HepG2 (cell line): ENCODE data around the gene JPH4. TPM values are rescaled to one million over a fixed set of nuclear protein-coding genes. Genes with fewer than 3 reads are reported as not detected.

ENCODE experiments used
- AHR ChIP-seq: IDR thresholded peaks from 2 replicates; pipeline ENCODE4 v1.6.1; 2018; ENCODE audit warnings: missing genetic modification reagents, missing compliant biosample characterization
- ARID5B ChIP-seq: IDR thresholded peaks from 2 replicates; pipeline ENCODE4 v1.4.0; 2020; ENCODE audit warnings: mild to moderate bottlenecking, missing genetic modification reagents
- ELK4 ChIP-seq: sonication (generic); formaldehyde crosslinking; IDR thresholded peaks from 2 replicates; pipeline ENCODE4 v1.9.0; 2021; ENCODE audit warnings: missing genetic modification reagents, borderline replicate concordance
- HNF1B ChIP-seq: sonication (generic); formaldehyde crosslinking; IDR thresholded peaks from 2 replicates; pipeline ENCODE4 v1.5.1; 2020; ENCODE audit warnings: mild to moderate bottlenecking, moderate library complexity, missing genetic modification reagents
- JDP2 ChIP-seq: sonication (generic); formaldehyde crosslinking; IDR thresholded peaks from 2 replicates; pipeline ENCODE4 v1.8.1; 2022; ENCODE audit warnings: missing genetic modification reagents, borderline replicate concordance
- MTERF4 ChIP-seq: sonication (generic); formaldehyde crosslinking; IDR thresholded peaks from 2 replicates; pipeline ENCODE4 v1.8.0; 2023; ENCODE audit warnings: mild to moderate bottlenecking, missing genetic modification reagents
- NFATC3 ChIP-seq: sonication (generic); formaldehyde crosslinking; IDR thresholded peaks from 2 replicates; pipeline ENCODE4 v1.5.1; 2020; ENCODE audit warnings: mild to moderate bottlenecking, missing genetic modification reagents
- NR2F1 ChIP-seq, 2 experiments: fragments of 450-650 bp in 1 of 2; formaldehyde crosslinking in 1 of 2; IDR thresholded peaks; 2 replicates each; pipeline versions ENCODE4 v1.5.0 to v1.6.1; 2016 to 2020; ENCODE audit warnings: mild to moderate bottlenecking in 1 of 2, missing compliant biosample characterization in 1 of 2, missing genetic modification reagents in 1 of 2, moderate library complexity in 1 of 2
- PHF8 ChIP-seq: sonication (generic); formaldehyde crosslinking; IDR thresholded peaks from 2 replicates; pipeline ENCODE4 v1.5.0; 2020; ENCODE audit warnings: missing genetic modification reagents
- PLSCR1 ChIP-seq: sonication (generic); formaldehyde crosslinking; IDR thresholded peaks from 2 replicates; pipeline ENCODE4 v1.5.0; 2020; ENCODE audit warnings: missing genetic modification reagents, mild to moderate bottlenecking, borderline replicate concordance
- SYNCRIP ChIP-seq: fragments of 200-400 bp; formaldehyde crosslinking; IDR thresholded peaks from 2 replicates; pipeline ENCODE4 v1.6.1; 2018; ENCODE audit warnings: mild to moderate bottlenecking, low read depth, low read length; ENCODE audit not compliant: insufficient read depth
- TRIM24 ChIP-seq: sonication (generic); formaldehyde crosslinking; IDR thresholded peaks from 2 replicates; pipeline ENCODE4 v1.8.0; 2022; ENCODE audit warnings: mild to moderate bottlenecking, missing genetic modification reagents
- ZNF260 ChIP-seq: sonication (generic); formaldehyde crosslinking; IDR thresholded peaks from 2 replicates; pipeline ENCODE4 v1.4.0; 2020; ENCODE audit warnings: missing genetic modification reagents, low read depth, mild to moderate bottlenecking, borderline replicate concordance
- ZNF33B ChIP-seq: sonication (generic); formaldehyde crosslinking; IDR thresholded peaks from 2 replicates; pipeline ENCODE4 v1.5.1; 2020; ENCODE audit warnings: mild to moderate bottlenecking, missing genetic modification reagents
- ZNF441 ChIP-seq: sonication (generic); formaldehyde crosslinking; IDR thresholded peaks from 2 replicates; pipeline ENCODE4 v1.7.0; 2021; ENCODE audit warnings: missing genetic modification reagents, borderline replicate concordance
- ZNF790 ChIP-seq: sonication (generic); formaldehyde crosslinking; IDR thresholded peaks from 2 replicates; pipeline ENCODE4 v1.8.0; 2022; ENCODE audit warnings: missing genetic modification reagents, mild to moderate bottlenecking, borderline replicate concordance
- ZUFSP ChIP-seq: sonication (generic); formaldehyde crosslinking; IDR thresholded peaks from 2 replicates; pipeline ENCODE4 v1.9.0; 2021; ENCODE audit warnings: missing genetic modification reagents, mild to moderate bottlenecking, borderline replicate concordance
- polyA plus RNA-seq, 8 experiments: library from polyadenylated mRNA; depleted of rRNA in 3 of 8; stranded (reverse) in 7 of 8; unstranded in 1 of 8; fragments of >200 nt; fragmentation: Illumina TruSeq in 4 of 8; extraction: Trizol in 4 of 8; gene quantifications; 2 replicates each; pipeline versions ENCODE4 v1.2.1 to v1.2.3, GENCODE V29; 2011 to 2016; ENCODE audit warnings: low read depth in 4 of 8, missing spikeins in 1 of 8, mixed read lengths in 1 of 8; ENCODE audit not compliant: insufficient read depth in 1 of 8
- total RNA-seq, 5 experiments: library from RNA; depleted of rRNA; stranded (reverse); fragments of >200 nt; fragmentation: Illumina TruSeq; extraction: Trizol; gene quantifications; 2 replicates each; pipeline ENCODE4 v1.2.3, GENCODE V29; 2016; ENCODE audit warnings: low read depth in 1 of 5

Gene JPH4
- total and polyA plus RNA-seq, 2 of the 13 experiments (the other 11 are each of a cell fraction or from before 2014, with no cell fraction given): 0.08 to 0.22 TPM

GRCh38 chr14:23610090-23610814, 31.7 kb upstream of the JPH4 start (continued):
- peak; percentile 63 for TF ChIP-seq HNF1B (CRISPR knock-in tag)
- 0 out of 2 replicates have a peak, but pooled peaks have one; percentile 21 for TF ChIP-seq NFATC3
- TF ChIP-seq JDP2: no peak; the same call in 1 of the 2 replicates
- TF ChIP-seq ZUFSP (CRISPR knock-in tag): no peak
- TF ChIP-seq ELK4: no peak
- no peak for TF ChIP-seq PLSCR1 (CRISPR knock-in tag)
- peak; percentile 19 to 51; a peak in 2 of 4 replicates for TF ChIP-seq NR2F1 (CRISPR knock-in tag; IDR thresholded peaks at IDR 0.05)
- no peak for TF ChIP-seq ZNF260
- TF ChIP-seq ARID5B (CRISPR knock-in tag): peak; percentile 88
- TF ChIP-seq AHR (CRISPR knock-in tag): no peak
- TF ChIP-seq ZNF33B (CRISPR knock-in tag): no peak
- TF ChIP-seq PHF8 (CRISPR knock-in tag): 0 out of 2 replicates have a peak, but pooled peaks have one; percentile 0
- TF ChIP-seq SYNCRIP: no peak
- TF ChIP-seq TRIM24 (CRISPR knock-in tag): no peak
- 0 out of 2 replicates have a peak, but pooled peaks have one; percentile 34 for TF ChIP-seq ZNF790 (CRISPR knock-in tag)
- no peak for TF ChIP-seq MTERF4 (CRISPR knock-in tag)
- TF ChIP-seq ZNF441 (CRISPR knock-in tag): no peak
